NCI-H2196 (cell line): ENCODE results near the gene CD63.

Source experiments
- DNase-seq: peaks from one replicate; lab custom pipeline; 2025; ENCODE audit not compliant: unreplicated experiment; lab: John Stamatoyannopoulos, UW

Gene CD63

DNA sequence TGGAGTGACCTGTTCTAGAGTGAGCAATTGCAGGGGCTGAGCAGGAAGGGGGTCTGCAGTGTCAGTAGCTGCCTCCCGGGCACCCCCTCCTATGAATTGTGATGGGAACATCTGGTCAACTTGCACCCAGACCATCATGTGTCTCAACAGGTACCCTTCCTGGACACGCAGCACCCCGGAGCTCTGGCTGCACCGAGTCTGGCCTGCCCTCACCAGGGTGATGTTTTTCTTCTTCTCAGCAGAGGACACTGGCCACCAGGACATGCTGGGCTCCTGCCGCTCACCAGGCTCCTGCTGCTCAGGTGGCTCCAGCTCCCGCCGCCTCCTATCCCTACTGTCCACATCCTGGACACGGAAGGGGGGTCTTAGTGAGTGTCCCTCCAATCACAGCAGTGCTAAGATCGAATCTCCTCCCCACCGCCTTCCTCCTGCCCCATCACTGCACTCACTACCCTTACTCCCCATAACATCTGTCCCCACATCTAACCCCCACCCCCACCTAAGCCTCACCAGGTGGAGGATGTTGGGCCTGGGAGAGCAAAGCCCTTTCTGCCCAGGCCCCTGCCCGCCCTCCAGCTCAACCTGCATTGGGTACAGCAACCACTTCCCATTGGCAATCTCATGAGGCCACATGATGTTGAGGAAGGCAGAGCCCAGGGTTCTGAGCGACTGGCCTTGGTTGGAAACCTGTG, 36.0 kb downstream of the CD63 start:
- no peak for DNase-seq

DNA sequence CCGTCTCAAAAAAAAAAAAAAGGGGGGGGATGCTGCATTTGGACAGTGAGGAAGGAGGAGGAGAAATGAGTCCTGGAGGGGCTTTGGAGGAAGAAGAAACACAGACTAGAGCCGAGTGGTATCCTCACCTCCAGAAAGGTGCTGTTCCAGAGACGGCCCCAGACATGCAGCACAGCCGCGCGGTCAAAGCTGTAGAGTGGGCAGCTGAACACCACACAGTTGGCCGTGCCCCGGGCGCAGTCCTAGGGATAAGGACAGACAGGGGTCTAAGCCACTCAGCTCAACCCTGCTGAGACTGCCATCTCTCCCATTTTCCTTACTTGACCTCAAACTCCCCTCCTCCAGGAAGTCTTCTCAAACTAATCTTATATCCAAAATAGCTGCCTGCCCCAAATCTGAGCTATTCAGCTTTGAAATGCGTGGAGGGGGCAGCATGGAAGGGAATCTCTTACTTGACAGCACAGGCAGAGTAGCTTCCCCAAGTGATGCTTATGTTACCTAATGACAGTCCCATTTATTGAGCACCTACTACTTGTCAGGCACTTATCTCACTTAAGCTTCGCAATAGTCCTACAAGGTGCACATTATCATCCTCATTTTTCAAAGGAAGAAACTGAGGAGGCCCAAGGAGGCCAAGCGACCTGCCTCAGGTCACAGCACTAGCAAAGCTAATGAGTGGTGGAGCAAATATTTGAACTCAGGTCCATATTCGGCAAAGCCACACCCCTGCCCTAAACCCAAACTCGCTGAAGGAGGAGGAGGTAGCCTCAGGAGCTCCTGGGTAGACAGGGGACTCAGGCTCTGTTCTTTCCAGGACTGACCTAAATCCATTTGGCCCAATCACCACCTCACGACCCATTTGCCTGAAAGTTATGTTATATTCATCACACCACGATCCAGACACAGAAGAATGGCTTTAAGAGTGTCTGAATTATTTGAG, 39.8 kb downstream of the CD63 start:
- no peak for DNase-seq

GRCh38 chr12:55687746-55688145, 41.1 kb downstream of the CD63 start:
- DNase-seq: no peak

GRCh38 chr12:55686366-55687010, 42.3 kb downstream of the CD63 start:
- DNase-seq: no peak

- DNase-seq: no peak
Observed at GRCh38 chr12:55685671-55686070, 43.1 kb downstream of the CD63 start.

- DNase-seq: no peak
Observed at GRCh38 chr12:55684761-55685370, 43.9 kb downstream of the CD63 start.

GRCh38 chr12:55683676-55684075, 45.1 kb downstream of the CD63 start:
- no peak for DNase-seq

DNA sequence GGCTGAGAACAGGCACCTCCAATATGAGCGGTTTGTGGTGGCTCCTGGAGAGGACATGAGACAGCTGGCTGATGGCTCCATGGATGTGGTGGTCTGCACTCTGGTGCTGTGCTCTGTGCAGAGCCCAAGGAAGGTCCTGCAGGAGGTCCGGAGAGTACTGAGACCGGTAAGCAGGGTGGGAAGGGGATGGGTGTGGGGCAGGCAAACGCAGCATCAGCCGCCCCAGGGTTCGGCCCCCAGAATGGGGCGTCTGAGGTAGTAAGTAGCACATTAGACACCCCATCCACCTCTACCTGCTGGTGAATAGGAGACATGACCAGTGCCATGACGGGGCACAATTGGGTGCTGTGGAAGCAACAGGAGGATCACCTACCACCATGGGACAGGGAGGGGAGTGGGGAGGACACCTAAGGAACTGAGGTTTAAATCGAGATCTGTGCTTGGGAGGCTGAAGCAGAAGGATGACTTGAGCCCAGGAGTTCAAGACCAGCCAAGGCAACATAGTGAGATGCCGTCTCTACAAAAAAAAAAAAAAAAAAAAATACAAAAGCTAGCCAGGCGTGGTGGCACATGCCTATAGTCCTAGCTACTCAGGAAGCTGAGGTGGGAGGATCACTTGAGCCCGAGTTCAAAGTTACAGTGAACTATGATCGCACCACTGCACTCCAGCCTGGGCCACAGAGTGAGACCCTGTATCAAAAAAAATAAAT, 46.6 kb downstream of the CD63 start:
- DNase-seq: no peak

DNA sequence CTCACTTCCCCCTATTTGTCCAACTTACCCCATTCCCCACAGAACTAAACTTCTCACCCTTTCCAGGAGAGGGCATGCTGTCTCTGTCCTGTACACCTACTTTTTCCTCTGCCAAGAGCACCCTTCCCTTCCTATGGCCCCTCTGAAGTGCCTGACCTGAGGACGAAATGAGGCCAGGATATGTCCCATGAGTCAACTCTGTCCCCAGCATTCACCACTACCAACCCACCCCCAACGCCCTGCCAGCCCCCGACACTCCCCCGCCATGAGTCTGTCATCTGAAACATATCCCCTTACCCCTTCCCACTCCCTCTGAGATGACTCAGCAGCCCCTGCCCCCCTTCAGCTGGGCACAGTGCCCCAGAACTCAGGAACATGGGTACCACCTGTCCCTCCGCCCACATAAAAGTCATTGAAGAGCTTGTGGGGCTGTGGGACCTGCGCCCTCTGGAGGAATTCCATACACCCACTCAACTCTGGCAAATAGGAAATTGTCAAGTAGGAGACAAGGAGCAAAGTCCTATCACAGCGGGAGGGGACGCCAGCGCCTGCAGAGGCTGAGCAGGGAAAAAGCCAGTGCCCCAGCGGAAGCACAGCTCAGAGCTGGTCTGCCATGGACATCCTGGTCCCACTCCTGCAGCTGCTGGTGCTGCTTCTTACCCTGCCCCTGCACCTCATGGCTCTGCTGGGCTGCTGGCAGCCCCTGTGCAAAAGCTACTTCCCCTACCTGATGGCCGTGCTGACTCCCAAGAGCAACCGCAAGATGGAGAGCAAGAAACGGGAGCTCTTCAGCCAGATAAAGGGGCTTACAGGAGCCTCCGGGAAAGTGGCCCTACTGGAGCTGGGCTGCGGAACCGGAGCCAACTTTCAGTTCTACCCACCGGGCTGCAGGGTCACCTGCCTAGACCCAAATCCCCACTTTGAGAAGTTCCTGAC, 47.4 kb downstream of the CD63 start:
- DNase-seq: peak; percentile 42

DNA sequence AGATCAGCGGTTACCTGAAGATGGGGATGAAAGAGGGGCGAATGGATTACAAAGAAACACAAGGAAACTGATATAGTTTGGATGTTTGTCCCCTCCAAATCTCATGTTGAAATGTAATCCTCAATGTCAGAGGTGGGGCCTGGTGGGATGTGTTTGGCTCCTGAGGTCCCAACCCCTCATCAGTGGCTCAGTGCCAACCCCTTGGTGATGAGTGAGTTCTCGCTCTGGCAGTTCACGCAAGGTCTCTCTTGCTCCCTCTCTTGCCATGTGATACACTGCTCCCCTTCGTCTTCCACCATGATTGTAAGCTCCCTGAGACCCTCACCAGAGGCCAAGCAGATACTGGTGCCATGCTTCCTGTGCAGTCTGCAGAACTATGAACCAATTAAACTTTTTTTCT, 49.1 kb downstream of the CD63 start:
- no peak for DNase-seq

DNA sequence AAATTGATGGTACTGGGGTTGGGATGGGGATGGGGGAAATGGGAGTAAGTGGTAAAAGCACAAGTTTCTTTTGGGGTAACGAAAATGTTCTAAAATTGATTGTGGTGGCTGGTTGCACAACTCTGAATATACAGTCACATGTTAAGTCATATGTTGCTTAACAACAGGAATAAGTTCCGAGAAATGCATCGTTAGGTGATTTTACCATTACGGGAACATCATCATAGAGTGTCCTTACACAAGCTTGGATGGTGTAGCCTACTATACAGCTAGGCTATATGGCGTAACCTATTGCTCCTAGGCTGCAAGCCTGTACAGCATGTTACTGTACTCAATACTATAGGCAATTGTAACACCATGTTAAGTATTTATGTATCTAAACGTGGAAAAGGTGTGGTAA, 52.1 kb downstream of the CD63 start:
- no peak for DNase-seq

DNA sequence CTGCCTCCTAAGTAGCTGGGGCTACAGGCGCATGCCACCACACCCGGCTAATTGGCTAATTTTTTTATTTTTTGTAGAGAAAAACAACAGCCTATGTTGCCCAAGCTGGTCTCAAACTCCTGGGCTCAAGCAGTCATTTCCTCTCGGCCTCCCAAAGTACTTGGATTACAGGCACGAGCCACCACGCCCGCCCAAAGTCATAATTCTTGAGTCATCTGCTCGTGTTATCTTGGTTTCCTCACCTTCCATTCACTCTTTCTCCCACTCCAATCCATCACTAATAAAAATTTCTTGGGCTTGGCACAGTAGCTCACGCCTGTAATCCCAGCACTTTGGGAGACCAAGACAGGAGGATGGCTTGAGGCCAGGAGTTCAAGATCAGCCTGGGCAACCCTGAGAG, 53.1 kb downstream of the CD63 start:
- no peak for DNase-seq
